Left lung (tissue), 10 donors: ENCODE data around the gene BBLN. TPM values are rescaled to one million over a fixed set of nuclear protein-coding genes. Genes with fewer than 3 reads are reported as not detected.
A peak's percentile ranks its signal among the peaks of the same experiment; 100 is the strongest.

Experiments used
- ATAC-seq: fragments of 200-7000 bp; cut with Tn5 transposase; one replicate; pipeline ENCODE4 v1.9.1; 2020; ENCODE audit warnings: moderate library complexity
- DNase-seq, 4 donors: peaks; one replicate each; pipeline ENCODE4 v3.0.0-alpha.2; 2013 to 2020
- H3K27ac ChIP-seq, 2 donors: fragments of 200-600 bp; sonication (generic) in 1 of 2; one replicate each; pipeline versions ENCODE4 v1.5.0 to v1.8.0; 2020 to 2021
- H3K27me3 ChIP-seq, 2 donors: fragments of 200-600 bp; sonication (generic) in 1 of 2; one replicate each; pipeline versions ENCODE4 v1.5.0 to v1.8.0; 2020 to 2021
- H3K36me3 ChIP-seq, 2 donors: fragments of 200-600 bp; sonication (generic) in 1 of 2; one replicate each; pipeline versions ENCODE4 v1.5.0 to v1.8.0; 2020 to 2021
- H3K4me1 ChIP-seq, 2 donors: fragments of 200-600 bp; one replicate each; pipeline ENCODE4 v1.8.0; 2021
- H3K4me3 ChIP-seq, 2 donors: fragments of 200-600 bp; sonication (generic) in 1 of 2; one replicate each; pipeline versions ENCODE4 v1.5.0 to v1.8.0; 2020 to 2021; ENCODE audit warnings: mild to moderate bottlenecking in 1 of 2
- H3K9me3 ChIP-seq, 2 donors: fragments of 200-600 bp; sonication (generic) in 1 of 2; one replicate each; pipeline versions ENCODE4 v1.5.0 to v1.8.0; 2020 to 2021
- intact Hi-C, 2 donors: fragments of 100-400 bp; cut with DNase I; formaldehyde crosslinking; loops; one replicate each; pipeline versions ENCODE4 v1.11.2 to v1.14.2; 2022
- polyA plus RNA-seq, 6 donors: library from polyadenylated mRNA; unstranded; fragments of 120-200 nt; gene quantifications; one replicate each; pipeline ENCODE4 v1.2.1, GENCODE V29; 2013; ENCODE audit not compliant: insufficient read length in 6 of 6
- total RNA-seq, 2 donors: library from RNA; stranded (reverse); fragmentation: NEBNext Ultra II Directional; extraction: Animal tissue kit (Norgen Biotek cat#: 25700); gene quantifications; one replicate each; pipeline ENCODE4 v1.2.1, GENCODE V29; 2021
- TF ChIP-seq, protein P1 (sequence below), 2 donors: fragments of 200-600 bp; sonication (generic) in 1 of 2; IDR thresholded peaks; one replicate each; pipeline versions ENCODE4 v1.5.0 to v1.8.0; 2021; ENCODE audit warnings: antibody characterized with exemption in 2 of 2
- donor health status: DM: no; HTN: yes; CAD: no.
- donor health status: DM: no; HTN: no; CAD: no.

The BBLN gene
- total and polyA plus RNA-seq, 8 donors, result 27.1 to 66.0 (median 37.7) TPM

DNA sequence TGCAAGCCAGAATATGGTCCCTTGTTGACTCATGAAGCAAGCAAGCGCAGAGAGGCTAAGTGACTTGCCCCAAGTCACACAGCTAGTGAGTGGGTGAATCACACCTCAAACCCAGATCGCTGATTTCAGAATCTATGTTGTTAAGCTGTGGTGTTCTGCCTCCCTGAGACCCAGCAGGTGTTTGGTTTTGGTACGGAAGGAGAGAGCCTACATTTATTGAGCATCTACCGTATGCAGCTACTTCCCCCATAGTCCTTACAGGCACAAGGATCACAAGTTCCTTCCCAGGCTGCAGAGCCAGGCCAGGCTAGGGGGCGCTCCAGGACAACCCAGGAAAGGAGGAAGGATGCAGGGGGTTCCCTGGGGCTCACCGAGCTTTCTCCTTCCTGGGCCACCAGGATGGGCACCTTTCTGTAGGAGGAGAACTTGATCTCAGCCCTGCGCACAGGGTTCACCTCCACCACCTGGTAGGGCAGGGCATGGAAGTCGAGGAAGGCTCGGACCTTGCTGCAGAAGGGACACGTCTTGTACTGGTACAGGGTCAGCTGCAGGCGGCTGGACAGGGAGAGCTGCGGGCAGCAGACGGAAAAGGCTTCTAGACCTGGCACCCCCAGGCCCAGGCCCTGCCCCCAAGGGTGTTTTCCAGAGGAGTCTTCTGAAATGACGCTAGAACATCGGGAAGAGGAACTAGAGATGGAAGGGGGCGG is 35.0 kb upstream of the BBLN start:
- Histone ChIP-seq H3K4me1 (peaks cover 6 to 35% of the 10 kb centered on the region in 2 donors), H3K9me3 (no peaks in the 10 kb centered on the region), H3K27ac (no peak overlapping the region), H3K27me3 (no peaks in the 10 kb centered on the region), H3K4me3 (no peak overlapping the region), H3K36me3 (peaks cover 0 to 48% of the 10 kb centered on the region in 2 donors)
- intact Hi-C loops, result no loop called here
- DNase-seq (peak; percentile 17 to 89 (median 62)), ATAC-seq (no peak)
- TF ChIP-seq, protein P1, sequence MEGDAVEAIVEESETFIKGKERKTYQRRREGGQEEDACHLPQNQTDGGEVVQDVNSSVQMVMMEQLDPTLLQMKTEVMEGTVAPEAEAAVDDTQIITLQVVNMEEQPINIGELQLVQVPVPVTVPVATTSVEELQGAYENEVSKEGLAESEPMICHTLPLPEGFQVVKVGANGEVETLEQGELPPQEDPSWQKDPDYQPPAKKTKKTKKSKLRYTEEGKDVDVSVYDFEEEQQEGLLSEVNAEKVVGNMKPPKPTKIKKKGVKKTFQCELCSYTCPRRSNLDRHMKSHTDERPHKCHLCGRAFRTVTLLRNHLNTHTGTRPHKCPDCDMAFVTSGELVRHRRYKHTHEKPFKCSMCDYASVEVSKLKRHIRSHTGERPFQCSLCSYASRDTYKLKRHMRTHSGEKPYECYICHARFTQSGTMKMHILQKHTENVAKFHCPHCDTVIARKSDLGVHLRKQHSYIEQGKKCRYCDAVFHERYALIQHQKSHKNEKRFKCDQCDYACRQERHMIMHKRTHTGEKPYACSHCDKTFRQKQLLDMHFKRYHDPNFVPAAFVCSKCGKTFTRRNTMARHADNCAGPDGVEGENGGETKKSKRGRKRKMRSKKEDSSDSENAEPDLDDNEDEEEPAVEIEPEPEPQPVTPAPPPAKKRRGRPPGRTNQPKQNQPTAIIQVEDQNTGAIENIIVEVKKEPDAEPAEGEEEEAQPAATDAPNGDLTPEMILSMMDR (IDR thresholded peaks at IDR 0.05), result peak; percentile 34 to 44

DNA sequence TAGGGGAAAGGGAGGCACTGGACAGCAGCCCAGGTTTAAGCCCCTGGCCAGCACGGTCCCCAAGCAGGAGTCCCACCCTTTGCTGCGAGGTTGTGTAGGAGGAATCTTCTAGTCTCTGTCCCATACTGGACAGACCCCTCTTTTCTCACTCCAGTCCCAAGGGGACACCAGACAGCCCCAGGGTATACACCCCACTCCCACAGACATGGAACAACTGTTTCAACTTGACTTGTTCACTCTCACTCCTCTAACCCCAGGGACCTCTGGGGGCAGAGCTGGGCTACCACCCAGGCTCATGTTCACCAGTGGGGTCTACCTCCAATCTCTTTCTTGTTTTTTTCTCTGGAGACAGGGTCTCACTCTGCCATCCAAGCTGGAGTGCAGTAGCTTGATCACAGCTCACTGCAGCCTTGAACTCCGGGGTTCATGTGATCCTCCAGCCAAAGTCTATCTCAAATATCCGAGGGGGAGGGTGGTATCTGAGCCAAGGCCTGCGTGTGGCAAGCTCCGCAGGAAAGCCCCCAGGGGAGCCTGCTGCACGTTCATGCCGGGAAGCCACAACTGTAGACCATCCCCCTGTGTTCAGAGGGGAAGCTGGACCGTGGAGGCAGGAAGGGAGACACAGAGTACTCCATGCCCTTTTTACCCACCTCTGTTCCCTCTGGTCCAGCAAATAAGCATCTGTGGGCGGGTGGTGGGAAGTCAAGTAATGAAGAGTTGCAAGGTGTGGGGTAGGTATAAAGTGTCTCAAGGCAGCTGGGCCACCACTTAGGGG is 34.3 kb upstream of the BBLN start:
- intact Hi-C loops, result no loop called here
- H3K27ac ChIP-seq, result no peak overlapping the region
- DNase-seq (peak in 1 of 4 donors; percentile 41), ATAC-seq (no peak)
- no peaks in the 10 kb centered on the region for H3K27me3 ChIP-seq
- no peaks in the 10 kb centered on the region for H3K9me3 ChIP-seq
- H3K36me3 ChIP-seq, result peaks cover 0 to 41% of the 10 kb centered on the region in 2 donors
- H3K4me3 ChIP-seq, result peak overlapping the region in 1 of 2 donors; percentile 92
- peaks cover 6 to 35% of the 10 kb centered on the region in 2 donors for H3K4me1 ChIP-seq
- TF ChIP-seq, protein P1 (IDR thresholded peaks at IDR 0.05), result no peak

DNA sequence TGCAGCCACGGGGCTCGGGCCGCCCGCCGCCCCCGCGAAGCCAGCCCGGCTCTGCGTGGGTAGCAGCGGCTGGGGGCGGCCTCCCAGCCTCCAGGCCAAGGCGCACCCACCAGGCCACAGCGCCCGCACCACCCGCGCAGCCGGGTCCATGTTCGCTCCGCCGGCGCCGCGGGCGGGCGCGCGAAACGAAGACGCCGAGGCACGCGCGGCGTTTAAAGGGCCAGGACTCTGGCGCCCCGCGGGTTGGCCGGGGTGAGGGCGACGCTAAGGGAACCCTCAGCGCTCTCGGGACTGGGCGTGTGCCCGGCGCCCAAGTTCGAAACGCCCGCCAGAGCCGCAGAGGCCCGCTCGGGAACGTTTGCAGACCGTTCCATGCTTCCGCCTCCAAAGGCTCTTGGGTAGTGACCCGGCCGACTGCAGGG is 32.5 kb upstream of the BBLN start, which contains the start of gene PTGES2:
Gene PTGES2 (minus strand): TSS at position 162 of the 422 bp plus-strand sequence. CDS start 12 bp downstream, at position 150.
- TF ChIP-seq, protein P1 (IDR thresholded peaks at IDR 0.05), result peak in 1 of 2 donors; percentile 6
- H3K36me3 ChIP-seq, result peaks cover 0 to 23% of the 10 kb centered on the region in 2 donors
- peak within 1 kb of the TSS; percentile 89 to 92 for H3K4me3 ChIP-seq
- no peaks in the 10 kb centered on the region for H3K9me3 ChIP-seq
- ATAC-seq (peak; percentile 87), DNase-seq (peak; percentile 83 to 97 (median 90))
- peaks cover 6 to 35% of the 10 kb centered on the region in 2 donors for H3K4me1 ChIP-seq
- intact Hi-C loops, result no loop called here
- peak within 1 kb of the TSS; percentile 93 to 95 for H3K27ac ChIP-seq
- H3K27me3 ChIP-seq, result peaks cover 0 to 7% of the 10 kb centered on the region in 2 donors

DNA sequence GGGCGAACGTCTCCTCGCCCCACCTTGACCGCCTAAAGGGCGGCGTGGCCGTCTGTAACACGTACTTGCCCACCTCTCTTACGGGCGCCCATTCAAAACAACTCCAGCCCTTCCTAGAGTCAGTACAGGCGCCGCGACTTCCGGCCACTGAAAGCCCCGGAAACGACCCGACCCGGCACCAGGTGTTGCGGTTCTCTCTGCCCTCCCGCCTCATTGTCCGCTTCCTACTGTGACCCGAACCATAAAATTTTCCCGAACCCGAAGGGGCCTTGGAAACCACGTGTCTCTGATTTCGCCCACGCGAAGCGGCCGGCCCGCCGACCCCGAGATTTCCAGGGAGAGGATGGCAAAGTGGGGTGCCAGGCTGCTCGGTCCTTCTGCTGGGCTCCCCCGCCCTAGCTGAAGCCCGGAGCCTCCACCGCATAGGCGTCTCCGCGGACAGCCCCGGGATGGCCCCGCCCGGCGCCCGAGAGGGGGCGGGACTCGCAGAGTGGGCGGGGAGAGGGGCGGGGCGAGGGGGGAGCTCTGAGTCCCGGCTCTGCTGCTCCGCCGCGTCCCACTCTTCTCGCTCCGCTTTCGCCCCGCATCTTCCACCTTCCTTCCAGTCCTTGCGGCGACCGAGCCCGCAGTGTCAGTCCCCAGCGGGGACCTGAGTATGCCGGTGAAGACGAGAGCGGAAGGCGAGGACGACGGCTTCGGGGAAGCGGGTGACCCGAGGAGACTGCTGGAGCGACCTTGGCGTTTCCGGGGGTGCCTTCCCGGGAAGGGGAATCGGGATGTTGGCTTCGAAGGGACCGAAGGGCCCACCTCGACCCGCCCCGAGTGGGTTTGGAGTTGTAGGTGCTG is 31.9 kb upstream of the BBLN start:
- intact Hi-C loops, result no loop called here
- Histone ChIP-seq H3K4me1 (peaks cover 6 to 35% of the 10 kb centered on the region in 2 donors), H3K27me3 (peaks cover 0 to 7% of the 10 kb centered on the region in 2 donors), H3K27ac (peak overlapping the region; percentile 93 to 95), H3K4me3 (peak overlapping the region; percentile 89 to 92), H3K36me3 (peaks cover 0 to 16% of the 10 kb centered on the region in 2 donors), H3K9me3 (no peaks in the 10 kb centered on the region)
- peak; percentile 93 for ATAC-seq
- DNase-seq, result peak; percentile 83 to 97 (median 92)
- TF ChIP-seq, protein P1 (IDR thresholded peaks at IDR 0.05), result no peak
